Retinal pigment epithelial cell (primary cell): ENCODE measurements around the gene PTPA.
"Not testable (repeated sequence)": the region's sequence is repeated elsewhere in the genome, so short reads cannot be mapped to it uniquely, and the experiment has no call there.

Source experiments
- DNase-seq: peaks from one replicate; pipeline ENCODE4 v3.0.0-alpha.2; 2010; ENCODE audit warnings: low read depth
- H3K4me3 ChIP-seq: 2 replicates; pipeline ENCODE4 v1.5.1; 2011; ENCODE audit warnings: mild to moderate bottlenecking, low read length, control low read depth, moderate library complexity
- CTCF ChIP-seq: conservative IDR thresholded peaks from 2 replicates; pipeline ENCODE4 v1.5.1; 2011; ENCODE audit warnings: low read depth, low read length, control low read depth, inconsistent platforms

Gene PTPA

GRCh38 chr9:129195606-129196005 lies 84.4 kb downstream of the PTPA start:
- no peak overlapping the region for H3K4me3 ChIP-seq
- DNase-seq, result no peak
- no peak for TF ChIP-seq CTCF

GRCh38 chr9:129197045-129197444 lies 85.8 kb downstream of the PTPA start:
- not testable (repeated sequence) for DNase-seq, H3K4me3 ChIP-seq

- no peak for TF ChIP-seq CTCF
- H3K4me3 ChIP-seq, result no peak overlapping the region
- no peak for DNase-seq
Observed at GRCh38 chr9:129197978-129198318, 86.7 kb downstream of the PTPA start.
